T-helper 1 cell (primary cell): ENCODE data around the gene FBXW7.
"Not testable (repeated sequence)": the region's sequence is repeated elsewhere in the genome, so short reads cannot be mapped to it uniquely, and the experiment has no call there.

Experiments used
- DNase-seq, 5 donors: peaks; one replicate each; pipeline ENCODE4 v3.0.0-alpha.2; 2012 to 2020

FBXW7 gene

GRCh38 chr4:152545088-152545487, 9.2 kb upstream of the FBXW7 start:
- no peak for DNase-seq

- not testable (repeated sequence) for DNase-seq
Measured at GRCh38 chr4:152544533-152544932, 8.6 kb upstream of the FBXW7 start.

GRCh38 chr4:152540941-152541340, 5.0 kb upstream of the FBXW7 start:
- no peak for DNase-seq

- no peak for DNase-seq
Measured at GRCh38 chr4:152540293-152540674, 4.4 kb upstream of the FBXW7 start.

- DNase-seq: no peak
Measured at GRCh38 chr4:152539556-152540292, 3.8 kb upstream of the FBXW7 start.

- DNase-seq: peak in 1 of 5 donors; percentile 22
Measured at GRCh38 chr4:152537881-152538280, 2.0 kb upstream of the FBXW7 start.

GRCh38 chr4:152536545-152537182, 772 bp upstream of the FBXW7 start:
- peak in 4 of 5 donors; percentile 59 to 91 (median 68) for DNase-seq

GRCh38 chr4:152535360-152535902, 461 bp downstream of the FBXW7 start:
- DNase-seq: peak in 2 of 5 donors; percentile 23 to 35

GRCh38 chr4:152534541-152535359, 1.1 kb downstream of the FBXW7 start:
- peak; percentile 25 to 65 (median 43) for DNase-seq

GRCh38 chr4:152531479-152531878, 4.4 kb downstream of the FBXW7 start:
- DNase-seq: no peak

GRCh38 chr4:152530600-152530999, 5.3 kb downstream of the FBXW7 start:
- no peak for DNase-seq

GRCh38 chr4:152529880-152530279, 6.0 kb downstream of the FBXW7 start:
- DNase-seq: no peak

GRCh38 chr4:152528060-152528459, 7.8 kb downstream of the FBXW7 start:
- DNase-seq: no peak

- DNase-seq: no peak
Measured at GRCh38 chr4:152525878-152526277, 10.0 kb downstream of the FBXW7 start.

GRCh38 chr4:152524427-152524826, 11.5 kb downstream of the FBXW7 start:
- DNase-seq: peak in 1 of 5 donors; percentile 26

- DNase-seq: no peak
Measured at GRCh38 chr4:152523731-152524130, 12.2 kb downstream of the FBXW7 start.

- no peak for DNase-seq
Measured at GRCh38 chr4:152522754-152523153, 13.1 kb downstream of the FBXW7 start.

GRCh38 chr4:152522245-152522644, 13.6 kb downstream of the FBXW7 start:
- no peak for DNase-seq

GRCh38 chr4:152516156-152516555, 19.7 kb downstream of the FBXW7 start:
- DNase-seq: no peak

GRCh38 chr4:152515678-152516077, 20.2 kb downstream of the FBXW7 start:
- DNase-seq: no peak

- no peak for DNase-seq
Measured at GRCh38 chr4:152514356-152514755, 21.5 kb downstream of the FBXW7 start.

- no peak for DNase-seq
Measured at GRCh38 chr4:152513078-152513477, 22.8 kb downstream of the FBXW7 start.

- no peak for DNase-seq
Measured at GRCh38 chr4:152512483-152512882, 23.4 kb downstream of the FBXW7 start.
